T-cell (primary cell): ENCODE measurements around the gene PLEKHN1. TPM values are rescaled to one million over a fixed set of nuclear protein-coding genes. Genes with fewer than 3 reads are reported as not detected.

ENCODE experiments used
- ATAC-seq, 4 experiments: fragments of 200-7000 bp in 3 of 4; fragments of 150-1000 bp in 1 of 4; cut with Tn5 transposase; replicated peaks in 1 of 4; 1 replicate in 3 of 4; 2 replicates in 1 of 4; pipeline ENCODE4 v1.10.0; 2021; ENCODE audit warnings: moderate library complexity in 3 of 4, mild to moderate bottlenecking in 2 of 4, moderate number of reproducible peaks in 1 of 4
- CTCF ChIA-PET, 2 donors: fragments of 300-600 bp; sonication (Branson Sonifier 250); formaldehyde crosslinking; loops; one replicate each; lab custom pipeline; 2022; ENCODE audit warnings: antibody characterized with exemption in 2 of 2; lab: Charles Lee
- POLR2A ChIA-PET, 2 donors: fragments of 300-600 bp; sonication (Branson Sonifier 250); formaldehyde crosslinking; loops; one replicate each; lab custom pipeline; 2022; ENCODE audit warnings: antibody characterized with exemption in 2 of 2; lab: Charles Lee
- DNase-seq, 35 experiments: peaks; one replicate each; pipeline versions ENCODE4 v3.0.0 to v3.0.0-alpha.2; 2013 to 2023
- H3K27ac ChIP-seq: one replicate; pipeline ENCODE4 v1.5.1; 2013; ENCODE audit warnings: low read length
- H3K27me3 ChIP-seq, 2 experiments: replicated peaks in 1 of 2; 1 replicate in 1 of 2; 2 replicates in 1 of 2; pipeline versions ENCODE4 v1.6.1 to v1.7.0; 2013; ENCODE audit warnings: low read length in 1 of 2, mixed read lengths in 1 of 2; ENCODE audit not compliant: control insufficient read depth in 2 of 2, insufficient read depth in 2 of 2; ENCODE audit errors: extremely low read depth in 1 of 2
- H3K36me3 ChIP-seq, 2 donors: 1 replicate in 1 of 2; 2 replicates in 1 of 2; pipeline versions ENCODE4 v1.6.1 to v1.7.0; 2013; ENCODE audit warnings: low read length in 1 of 2; ENCODE audit not compliant: control insufficient read depth in 2 of 2, insufficient read depth in 1 of 2; ENCODE audit errors: extremely low read depth in 1 of 2
- H3K4me1 ChIP-seq, 2 experiments: 1 replicate in 1 of 2; 2 replicates in 1 of 2; pipeline versions ENCODE4 v1.6.1 to v1.7.0; 2013; ENCODE audit warnings: low read length in 2 of 2, mixed read lengths in 1 of 2; ENCODE audit not compliant: insufficient read depth in 2 of 2, control insufficient read depth in 1 of 2; ENCODE audit errors: extremely low read depth in 1 of 2
- H3K4me3 ChIP-seq, 2 donors: 1 replicate in 1 of 2; 2 replicates in 1 of 2; pipeline versions ENCODE4 v1.5.1 to v1.7.0; 2013; ENCODE audit warnings: mild to moderate bottlenecking in 2 of 2, low read length in 1 of 2, moderate library complexity in 1 of 2; ENCODE audit not compliant: control insufficient read depth in 1 of 2; ENCODE audit errors: extremely low read depth in 1 of 2
- H3K9me3 ChIP-seq: 2 replicates; pipeline ENCODE4 v1.7.0; 2013
- H3K27ac Mint-ChIP-seq, 2 donors: one replicate each; pipeline ENCODE4 v1.8.0; 2020 to 2021; ENCODE audit warnings: mild to moderate bottlenecking in 2 of 2, mixed read lengths in 2 of 2
- H3K27me3 Mint-ChIP-seq, 2 donors: one replicate each; pipeline ENCODE4 v1.8.0; 2021 to 2022; ENCODE audit warnings: mixed read lengths in 2 of 2
- H3K36me3 Mint-ChIP-seq: one replicate; pipeline ENCODE4 v1.8.0; 2021; ENCODE audit warnings: mixed read lengths
- H3K4me1 Mint-ChIP-seq, 3 donors: one replicate each; pipeline ENCODE4 v1.8.0; 2020 to 2022; ENCODE audit warnings: mixed read lengths in 3 of 3, mild to moderate bottlenecking in 1 of 3
- H3K4me3 Mint-ChIP-seq, 3 donors: one replicate each; pipeline ENCODE4 v1.8.0; 2020 to 2022; ENCODE audit warnings: mild to moderate bottlenecking in 3 of 3, mixed read lengths in 3 of 3, moderate library complexity in 3 of 3
- H3K9me3 Mint-ChIP-seq, 3 donors: one replicate each; pipeline ENCODE4 v1.8.0; 2020 to 2022; ENCODE audit warnings: mixed read lengths in 3 of 3
- WGBS: methylation state at CpG from one replicate; pipeline ENCODE4 v1.1.5; 2013; ENCODE audit warnings: missing lambda C conversion rate; ENCODE audit not compliant: insufficient coverage; 5-methylcytosine and 5-hydroxymethylcytosine counted together
- total RNA-seq, 35 experiments: library from RNA in 6 of 35; stranded (reverse) in 6 of 35; fragments of 120-200 nt in 1 of 35; gene quantifications; one replicate each; pipeline versions ENCODE4 v1.2.1 to v1.2.4 and lab custom pipeline; 2013 to 2026

The PLEKHN1 gene
- total RNA-seq, 5 donors from 2014 or later (not counting 1 experiment from before 2014, with no cell fraction given) = 0.30 to 9.9 (median 7.3) TPM

DNA sequence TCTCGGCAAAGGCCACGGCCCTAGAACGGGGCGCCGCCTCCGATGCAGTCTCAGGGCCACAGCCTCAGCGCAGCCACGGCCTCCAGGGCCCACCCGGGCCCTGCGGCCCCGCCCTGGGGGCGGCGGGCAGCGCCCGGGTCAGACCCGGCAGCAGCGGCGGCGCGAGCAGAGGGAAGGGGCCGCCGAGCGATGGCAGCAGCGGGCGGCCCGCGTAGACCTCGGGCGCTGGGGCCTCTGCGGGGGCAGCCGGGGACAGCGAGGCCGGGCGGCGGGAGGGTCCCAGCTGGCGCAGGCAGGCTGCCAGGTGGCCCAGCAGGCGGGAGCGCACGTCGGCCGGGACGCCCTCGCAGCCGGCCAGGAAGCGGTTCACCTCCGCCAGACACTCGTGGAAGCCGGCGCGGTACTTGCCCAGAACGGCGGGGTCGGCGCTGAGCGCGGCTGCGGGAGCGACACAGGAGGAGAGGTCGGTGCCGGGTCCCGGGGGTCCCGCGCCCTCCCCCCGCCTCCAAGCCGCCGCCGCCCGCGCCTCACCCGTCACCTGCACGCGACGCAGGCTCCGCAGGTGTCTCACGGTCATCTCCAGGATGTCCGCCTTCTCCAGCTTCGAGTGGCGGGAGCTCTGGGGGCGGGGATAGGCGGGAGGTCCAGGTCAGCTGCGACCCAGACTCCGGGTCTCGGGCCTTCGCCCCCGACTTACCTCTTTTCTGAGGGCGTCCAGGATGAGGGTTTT lies 32.9 kb downstream of the PLEKHN1 start:
- peak overlapping the region; percentile 37 to 79 (median 50) for H3K4me3 Mint-ChIP-seq
- H3K9me3 Mint-ChIP-seq = no peaks in the 10 kb centered on the region
- WGBS = under 1% methylated on average over 86 of the region's 86 CpGs
- H3K9me3 ChIP-seq = no peaks in the 10 kb centered on the region
- ChIA-PET CTCF (no interaction called here), POLR2A (no interaction called here)
- H3K4me1 Mint-ChIP-seq = peaks cover 7 to 16% (median 13%) of the 10 kb centered on the region in 3 donors
- peaks cover 2 to 87% of the 10 kb centered on the region in 2 experiments for H3K27me3 ChIP-seq
- DNase-seq (peak in 7 of 35 experiments; percentile 13 to 63 (median 43)), ATAC-seq (peak; percentile 5 to 20 (median 20))
- no peak overlapping the region for H3K27ac ChIP-seq
- no peaks in the 10 kb centered on the region for H3K36me3 Mint-ChIP-seq
- peaks cover 9 to 55% of the 10 kb centered on the region in 2 experiments for H3K4me1 ChIP-seq
- no peaks in the 10 kb centered on the region for H3K36me3 ChIP-seq
- no peak overlapping the region for H3K27ac Mint-ChIP-seq
- peak overlapping the region; percentile 12 to 57 for H3K4me3 ChIP-seq
- H3K27me3 Mint-ChIP-seq = peaks cover 0 to 35% of the 10 kb centered on the region in 2 donors

DNA sequence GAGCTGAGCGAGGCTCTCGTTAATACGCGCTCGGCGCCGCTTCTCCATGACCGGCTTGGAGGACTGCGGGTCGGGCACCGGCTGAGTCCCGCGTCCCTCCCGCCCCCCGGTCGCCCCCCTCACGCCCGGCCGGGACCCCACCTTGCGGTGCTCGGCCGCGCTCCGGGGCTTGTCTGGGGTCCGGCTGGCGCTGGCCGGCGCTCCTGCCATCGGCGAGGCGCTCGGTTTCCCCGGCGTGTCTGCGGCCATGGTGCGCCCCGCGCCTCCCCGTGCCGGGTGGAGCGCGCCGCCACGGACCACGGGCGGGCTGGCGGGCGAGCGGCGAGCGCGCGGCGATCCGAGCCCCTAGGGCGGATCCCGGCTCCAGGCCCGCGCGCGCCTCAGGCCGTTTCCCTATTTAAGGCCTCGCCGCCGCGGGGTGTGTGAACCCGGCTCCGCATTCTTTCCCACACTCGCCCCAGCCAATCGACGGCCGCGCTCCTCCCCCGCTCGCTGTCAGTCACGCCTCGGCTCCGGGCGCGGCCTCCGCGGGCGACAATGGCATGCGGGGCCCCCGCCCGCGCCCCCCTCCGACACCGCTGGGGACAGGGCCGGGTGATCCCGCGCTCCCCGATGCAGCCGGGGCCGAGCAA lies 33.6 kb downstream of the PLEKHN1 start, which contains the start of gene HES4:
Gene HES4, minus strand, starts transcription at position 373 of the 632 bp plus-strand sequence. Its CDS starts 124 bp downstream, at position 249.
- under 1% methylated on average over 94 of the region's 95 CpGs for WGBS
- H3K27me3 ChIP-seq = peaks cover 2 to 87% of the 10 kb centered on the region in 2 experiments
- CTCF ChIA-PET = no interaction called here

DNA sequence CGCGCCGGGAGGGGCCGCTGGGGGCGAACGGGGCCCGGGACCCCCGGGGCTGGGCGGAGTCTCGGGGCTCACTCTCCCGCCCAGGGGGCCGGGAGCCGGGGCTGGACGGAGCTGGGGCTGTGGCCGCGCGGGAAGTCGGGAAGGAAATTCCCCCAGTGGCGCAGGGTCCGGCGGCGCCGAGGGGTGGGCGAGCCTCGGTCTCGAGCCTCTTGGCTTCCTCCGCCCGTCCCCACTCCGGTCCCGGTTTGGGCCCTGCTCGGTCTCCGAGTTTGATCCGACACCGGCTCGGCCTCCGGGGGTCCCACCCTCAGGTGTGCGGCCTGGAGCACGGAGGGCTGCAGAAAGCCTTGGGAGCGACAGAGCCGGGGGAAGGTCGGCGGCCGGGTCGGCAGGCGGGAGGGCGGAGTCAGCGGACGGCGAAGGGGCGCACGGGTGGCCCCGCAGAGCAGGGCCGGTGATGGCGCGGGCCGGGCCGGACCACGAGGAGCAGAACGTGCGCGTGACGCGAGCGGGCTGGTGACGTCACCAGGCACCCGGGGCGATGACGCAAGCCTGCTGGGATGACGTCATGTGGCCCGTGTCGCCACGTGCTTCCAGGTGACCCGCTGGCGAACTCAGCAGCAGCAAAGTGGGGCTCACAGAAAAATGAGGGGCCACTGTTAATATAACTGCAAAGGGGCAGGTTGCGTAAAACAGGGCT lies 34.2 kb downstream of the PLEKHN1 start:
- Histone ChIP-seq H3K36me3 (no peaks in the 10 kb centered on the region), H3K4me3 (peak overlapping the region; percentile 46 to 62), H3K27ac (no peak overlapping the region), H3K9me3 (no peaks in the 10 kb centered on the region), H3K4me1 (peaks cover 9 to 66% of the 10 kb centered on the region in 2 experiments), H3K27me3 (peaks cover 2 to 87% of the 10 kb centered on the region in 2 experiments)
- CTCF ChIA-PET = no interaction called here
- peak in 32 of 35 experiments; percentile 57 to 89 (median 74) for DNase-seq
- Mint-ChIP-seq H3K36me3 (no peaks in the 10 kb centered on the region), H3K27ac (no peak overlapping the region), H3K4me1 (peaks cover 16 to 27% (median 20%) of the 10 kb centered on the region in 3 donors), H3K27me3 (peaks cover 7 to 36% of the 10 kb centered on the region in 2 donors), H3K4me3 (peak overlapping the region; percentile 58 to 79 (median 72)), H3K9me3 (no peaks in the 10 kb centered on the region)
- WGBS = 1% methylated on average over 74 of the region's 75 CpGs
- ATAC-seq = peak in 3 of 4 experiments; percentile 8 to 61 (median 8)
- POLR2A ChIA-PET = no interaction called here

More for the DNA sequence above, 33.6 kb downstream of the PLEKHN1 start, which contains the start of gene HES4:
- peaks cover 11 to 21% (median 17%) of the 10 kb centered on the region in 3 donors for H3K4me1 Mint-ChIP-seq
- H3K27ac ChIP-seq = no peak within 1 kb of the TSS
- H3K36me3 ChIP-seq = no peaks in the 10 kb centered on the region
- peak within 1 kb of the TSS; percentile 46 to 62 for H3K4me3 ChIP-seq
- no peak within 1 kb of the TSS for H3K27ac Mint-ChIP-seq
- DNase-seq (peak in 29 of 35 experiments; percentile 41 to 77 (median 54)), ATAC-seq (peak; percentile 47 to 67 (median 58))
- POLR2A ChIA-PET = no interaction called here
- peaks cover 2 to 36% of the 10 kb centered on the region in 2 donors for H3K27me3 Mint-ChIP-seq
- H3K4me1 ChIP-seq = peaks cover 9 to 60% of the 10 kb centered on the region in 2 experiments
- no peaks in the 10 kb centered on the region for H3K9me3 ChIP-seq
- H3K4me3 Mint-ChIP-seq = peak within 1 kb of the TSS; percentile 58 to 79 (median 72)
- H3K36me3 Mint-ChIP-seq = no peaks in the 10 kb centered on the region
- no peaks in the 10 kb centered on the region for H3K9me3 Mint-ChIP-seq

GRCh38 chr1:1001057-1001783 lies 34.9 kb downstream of the PLEKHN1 start:
- H3K4me1 Mint-ChIP-seq = peaks cover 14 to 22% (median 18%) of the 10 kb centered on the region in 3 donors
- Histone ChIP-seq H3K27me3 (peaks cover 2 to 87% of the 10 kb centered on the region in 2 experiments), H3K4me3 (peak overlapping the region; percentile 11 to 62), H3K27ac (no peak overlapping the region), H3K9me3 (no peaks in the 10 kb centered on the region), H3K36me3 (no peaks in the 10 kb centered on the region), H3K4me1 (peaks cover 9 to 62% of the 10 kb centered on the region in 2 experiments)
- no peaks in the 10 kb centered on the region for H3K36me3 Mint-ChIP-seq
- peak in 2 of 35 experiments; percentile 4 to 24 for DNase-seq
- H3K4me3 Mint-ChIP-seq = peak overlapping the region; percentile 58 to 79 (median 72)
- H3K9me3 Mint-ChIP-seq = no peaks in the 10 kb centered on the region
- ChIA-PET CTCF (no interaction called here), POLR2A (no interaction called here)
- no peak overlapping the region for H3K27ac Mint-ChIP-seq
- peaks cover 7 to 36% of the 10 kb centered on the region in 2 donors for H3K27me3 Mint-ChIP-seq
- peak in 1 of 4 experiments; percentile 4 for ATAC-seq
- WGBS = 3% methylated on average over 53 of the region's 58 CpGs

DNA sequence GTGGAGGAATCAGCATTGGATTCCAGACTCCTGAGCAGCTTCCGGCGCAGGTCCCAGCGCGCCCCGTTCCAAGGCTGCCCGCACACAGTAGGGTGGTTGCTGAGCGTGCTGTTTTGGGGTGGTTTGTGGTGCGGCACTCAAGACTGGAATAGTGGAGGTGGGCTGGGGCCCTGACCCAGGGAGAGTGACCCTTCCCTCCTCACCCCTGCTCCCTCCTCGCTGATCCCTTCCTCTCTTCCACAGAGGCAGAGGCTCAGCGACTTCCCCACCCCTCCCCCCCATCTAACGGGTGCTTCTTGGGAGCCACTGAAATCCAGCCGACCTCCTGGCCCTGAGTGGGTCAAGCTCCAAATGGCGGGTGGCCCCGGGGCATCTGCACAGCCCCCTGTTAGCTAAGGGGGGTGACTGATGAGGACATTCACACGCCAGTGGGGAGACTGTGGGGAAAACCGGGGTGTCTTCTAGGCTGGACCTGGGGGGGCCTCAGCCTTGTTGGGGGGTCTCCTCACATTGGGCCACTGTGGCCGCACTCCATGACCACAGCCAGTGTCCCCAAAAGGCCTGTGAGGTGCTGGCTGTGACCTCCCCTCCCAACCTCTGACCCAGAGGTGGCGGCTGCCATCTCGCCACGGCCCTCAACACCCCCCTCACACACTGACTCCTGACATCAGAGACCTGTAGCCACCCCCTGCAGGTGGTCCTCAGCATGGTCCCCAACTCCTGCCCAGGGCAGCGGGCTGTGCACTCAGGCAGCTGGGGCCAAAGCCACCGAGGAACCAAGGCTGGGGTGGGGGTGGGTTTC lies 37.5 kb downstream of the PLEKHN1 start:
- no peak for DNase-seq
- no peak for ATAC-seq
- H3K27me3 ChIP-seq = peaks cover 2 to 73% of the 10 kb centered on the region in 2 experiments
- ChIA-PET POLR2A (no interaction called here), CTCF (interaction anchor here (0.5 to 0.6 kb wide), 3 partner anchors 9 to 773 kb away, joined by 5 to 6 read pairs (median 5); no protein-coding TSS in a partner anchor)
- no peak overlapping the region for H3K4me3 Mint-ChIP-seq
- H3K27ac Mint-ChIP-seq = no peak overlapping the region
- 89% methylated on average over 3 of the region's 22 CpGs for WGBS
- H3K4me1 ChIP-seq = peaks cover 9 to 44% of the 10 kb centered on the region in 2 experiments
- no peaks in the 10 kb centered on the region for H3K9me3 Mint-ChIP-seq
- no peaks in the 10 kb centered on the region for H3K36me3 Mint-ChIP-seq
- H3K9me3 ChIP-seq = no peaks in the 10 kb centered on the region
- peaks cover 12 to 17% (median 15%) of the 10 kb centered on the region in 3 donors for H3K4me1 Mint-ChIP-seq
- H3K36me3 ChIP-seq = no peaks in the 10 kb centered on the region
- peaks cover 7 to 39% of the 10 kb centered on the region in 2 donors for H3K27me3 Mint-ChIP-seq
- H3K27ac ChIP-seq = no peak overlapping the region
- no peak overlapping the region for H3K4me3 ChIP-seq
